HuH-7 (cell line): Measurements from ENCODE around the gene ZNF627.
"Not testable (repeated sequence)": the region's sequence is repeated elsewhere in the genome, so short reads cannot be mapped to it uniquely, and the experiment has no call there.

Source experiments
- DNase-seq: peaks from one replicate; pipeline ENCODE4 v3.0.0; 2011; ENCODE audit warnings: low spot score

ZNF627 gene

DNA sequence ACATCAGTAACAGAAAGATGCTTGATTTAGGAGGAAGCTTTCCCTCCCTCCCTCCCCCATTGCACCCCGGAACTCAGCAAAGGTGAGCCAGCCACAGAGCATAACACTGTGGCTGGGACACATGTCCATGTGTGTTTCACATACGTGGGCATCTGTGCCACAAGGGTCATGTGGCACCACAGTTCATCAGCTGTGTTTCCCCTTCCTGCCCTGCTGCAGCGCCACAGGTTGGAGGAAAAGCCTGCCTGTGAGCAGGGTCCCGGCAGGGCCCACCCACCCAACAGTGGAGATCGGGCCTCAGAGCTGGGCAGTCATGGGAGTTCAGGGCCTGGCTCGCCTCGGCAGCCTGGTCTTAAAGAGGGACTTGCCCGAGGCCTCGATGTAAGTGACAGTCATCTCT lies 22.6 kb upstream of the ZNF627 start:
- no peak for DNase-seq

DNA sequence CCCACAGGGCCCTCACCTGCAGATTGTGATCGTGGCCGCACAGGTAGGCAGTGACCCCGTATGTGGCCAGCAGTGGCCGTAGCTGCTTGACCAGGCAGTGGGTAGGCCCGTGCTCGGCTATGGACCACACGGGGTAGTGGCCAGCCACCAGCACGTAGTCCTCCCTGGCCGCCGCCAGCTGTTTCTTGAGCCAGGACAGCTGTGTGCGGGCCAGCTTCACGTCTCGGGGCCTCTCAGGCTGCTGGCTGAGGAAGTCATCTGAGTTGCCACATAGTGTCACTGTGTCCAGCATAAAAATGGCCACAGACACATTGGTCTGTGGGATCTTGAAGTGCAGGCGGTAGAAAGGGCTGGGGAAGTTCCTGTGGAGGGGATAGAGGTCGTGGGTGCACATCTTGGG lies 21.1 kb upstream of the ZNF627 start:
- DNase-seq: no peak

DNA sequence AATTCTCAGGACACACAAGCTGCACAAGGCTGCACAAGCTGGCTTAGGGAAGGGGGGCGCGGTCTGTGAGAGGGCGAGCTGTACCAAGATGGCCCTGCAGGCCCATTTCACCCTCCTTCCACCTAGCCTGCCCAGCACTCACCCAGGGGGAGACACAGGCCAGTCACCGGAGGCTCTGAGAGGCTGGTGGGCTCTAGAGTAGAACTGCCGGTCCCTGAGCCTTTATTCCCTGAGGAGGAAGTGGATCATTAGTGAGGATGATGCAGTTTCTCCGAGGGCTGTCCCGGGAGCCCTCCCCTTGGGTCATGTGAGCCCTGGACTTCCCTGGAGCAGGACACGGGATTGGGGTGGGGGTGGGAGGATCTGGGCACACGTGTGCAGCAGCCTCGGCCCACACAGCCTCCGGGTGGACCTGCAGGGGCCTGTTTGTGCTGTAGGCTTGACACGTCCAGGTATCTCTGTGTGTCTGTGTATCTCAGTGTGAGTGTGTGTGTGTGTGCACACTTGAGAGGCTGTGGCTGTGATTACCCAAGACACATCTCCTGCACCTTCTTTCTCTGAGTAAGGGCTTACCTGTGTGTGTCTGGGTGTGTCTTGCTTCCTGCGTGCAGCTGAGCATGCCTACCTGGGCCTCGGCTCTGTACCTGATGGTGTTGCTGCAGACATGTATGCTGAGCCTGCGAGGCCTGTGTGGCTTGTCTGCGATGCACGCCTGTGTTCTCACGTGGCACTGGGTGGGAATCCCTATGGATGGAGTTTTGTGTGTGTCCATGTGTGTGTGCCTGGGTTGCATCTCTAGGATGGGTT lies 19.6 kb upstream of the ZNF627 start, which contains the start of gene ACP5:
TSS of gene ACP5 (minus strand) at position 195 of the 807 bp plus-strand sequence. CDS start 328 bp downstream, outside the sequence.
- no peak for DNase-seq

DNA sequence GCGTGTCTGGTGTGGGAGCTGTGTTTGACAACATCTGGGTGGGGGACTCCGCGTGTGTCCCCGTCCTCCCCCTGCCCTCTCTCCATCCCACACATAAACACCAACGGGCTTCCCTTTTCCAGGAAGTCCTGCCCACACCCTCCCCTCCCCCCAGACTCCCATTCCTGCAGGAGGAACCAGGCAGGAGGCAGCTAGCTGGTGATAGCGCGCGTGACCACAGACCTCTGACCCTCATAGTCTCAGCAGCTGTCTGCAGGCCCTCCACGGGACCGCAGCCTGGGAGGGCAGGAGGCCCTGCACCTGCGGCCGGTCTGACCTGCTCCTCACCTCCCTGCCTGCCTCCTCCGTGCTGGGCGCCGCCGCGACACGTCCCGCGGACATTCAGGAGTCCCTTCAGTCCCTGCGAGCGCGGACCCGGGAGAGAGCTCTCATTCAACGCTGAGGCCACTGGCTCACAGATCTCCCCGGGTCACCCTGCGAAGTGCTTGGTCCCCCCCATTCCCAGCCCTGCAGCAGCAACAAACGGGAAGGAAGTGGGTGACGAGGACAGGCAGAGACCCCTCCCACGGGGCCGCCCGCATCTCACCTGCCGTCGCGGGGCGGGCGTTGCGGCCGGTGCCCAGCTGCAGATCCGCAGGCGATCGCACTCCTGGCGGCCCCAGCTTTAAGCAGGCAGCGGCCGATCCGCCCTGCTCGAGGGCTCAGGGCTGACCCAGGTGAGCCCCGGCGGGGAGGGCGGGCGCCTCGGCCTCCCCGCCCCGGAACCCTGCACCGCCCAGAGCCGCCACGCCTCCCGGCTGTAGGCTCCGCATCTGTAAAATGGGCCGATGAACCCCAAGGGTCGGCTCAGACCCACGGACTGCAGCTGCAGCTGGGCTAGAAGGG lies 18.8 kb upstream of the ZNF627 start:
- no peak for DNase-seq

DNA sequence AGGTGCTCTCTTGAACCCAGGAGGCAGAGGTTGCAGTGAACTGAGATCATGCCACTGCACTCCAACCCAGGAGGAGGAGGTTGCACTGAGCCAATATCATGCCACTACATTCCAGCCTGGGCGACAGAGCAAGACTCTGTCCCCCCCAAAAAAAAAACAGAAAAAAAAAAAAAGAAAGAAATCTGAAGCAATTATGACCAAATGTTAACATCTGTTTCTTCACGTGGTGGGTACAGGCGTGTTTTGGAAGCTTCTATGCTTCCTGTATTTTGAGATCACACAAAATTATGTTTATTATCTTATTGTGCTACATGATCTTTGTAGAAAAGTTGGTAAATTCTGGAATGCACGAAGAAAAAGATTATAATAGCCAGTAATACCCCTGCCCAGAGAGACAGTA lies 17.2 kb upstream of the ZNF627 start:
- DNase-seq: no peak

DNA sequence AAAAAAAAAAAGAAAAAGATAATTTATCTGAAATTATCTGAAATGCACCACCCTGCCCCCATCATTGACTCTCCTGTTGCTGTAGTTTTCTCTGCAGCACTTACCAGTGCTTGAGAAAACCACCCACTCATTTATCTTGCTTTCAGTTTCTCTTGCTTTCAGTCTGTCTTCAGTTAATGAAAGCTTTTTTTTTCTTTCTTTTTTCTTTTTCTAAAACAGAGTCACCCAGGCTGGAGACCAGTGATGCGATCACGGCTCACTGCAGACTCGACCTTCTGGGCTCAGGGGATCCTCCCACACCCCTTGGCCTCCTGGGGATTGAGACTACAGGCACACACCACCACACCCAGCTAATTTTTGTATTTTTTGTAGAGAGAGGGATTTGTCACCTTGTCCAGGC lies 15.5 kb upstream of the ZNF627 start:
- no peak for DNase-seq

DNA sequence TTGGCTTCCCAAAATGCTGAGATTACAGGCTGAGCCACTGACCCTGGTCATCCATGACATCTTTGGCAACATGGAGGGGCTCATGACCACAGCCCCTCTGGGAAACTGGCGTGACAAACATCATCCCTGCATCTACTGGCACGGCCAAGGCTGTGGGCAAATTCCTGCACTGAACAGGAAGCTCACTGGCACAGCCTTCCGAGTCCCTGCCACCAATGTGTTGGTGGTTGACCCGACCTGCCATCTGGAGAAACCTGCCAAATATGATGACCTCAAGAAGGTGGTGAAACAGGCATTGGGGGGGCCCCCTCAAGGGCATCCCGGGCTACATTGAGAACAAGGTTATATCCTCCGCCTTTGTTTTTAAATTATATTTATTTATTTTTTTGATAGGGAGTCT lies 11.0 kb upstream of the ZNF627 start:
- no peak for DNase-seq

DNA sequence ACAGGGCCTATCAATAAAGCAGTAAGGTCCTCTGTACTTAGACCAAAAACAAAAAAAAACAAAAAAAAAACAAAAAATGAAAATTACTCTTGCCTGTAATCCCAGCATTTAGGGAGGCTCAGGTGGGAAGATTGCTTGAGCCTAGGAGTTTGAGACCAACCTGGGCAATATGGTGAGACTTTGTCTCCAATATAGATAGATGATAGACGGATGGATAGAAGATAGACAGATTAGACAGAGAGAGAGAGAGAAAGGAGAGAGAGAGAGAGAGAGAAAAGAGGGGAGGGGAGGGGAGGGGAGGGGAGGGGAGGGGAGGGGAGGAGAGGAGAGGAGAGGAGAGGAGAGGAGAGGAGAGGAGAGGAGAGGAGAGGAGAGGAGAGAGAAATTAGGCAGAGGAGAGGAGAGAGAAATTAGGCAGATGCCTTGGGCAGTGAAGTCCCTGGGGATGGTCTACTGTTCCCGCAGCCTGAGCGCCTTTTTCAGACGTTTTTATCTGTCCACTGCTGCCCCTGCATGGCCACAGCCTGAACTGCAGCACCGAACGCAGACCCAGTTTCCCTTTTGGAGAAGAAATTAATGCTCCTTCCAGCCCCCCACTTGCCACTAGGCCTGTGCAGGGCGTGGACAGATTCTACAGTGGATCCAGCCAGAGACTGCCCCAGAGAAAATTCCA lies 9.8 kb upstream of the ZNF627 start:
- DNase-seq: peak; percentile 60

DNA sequence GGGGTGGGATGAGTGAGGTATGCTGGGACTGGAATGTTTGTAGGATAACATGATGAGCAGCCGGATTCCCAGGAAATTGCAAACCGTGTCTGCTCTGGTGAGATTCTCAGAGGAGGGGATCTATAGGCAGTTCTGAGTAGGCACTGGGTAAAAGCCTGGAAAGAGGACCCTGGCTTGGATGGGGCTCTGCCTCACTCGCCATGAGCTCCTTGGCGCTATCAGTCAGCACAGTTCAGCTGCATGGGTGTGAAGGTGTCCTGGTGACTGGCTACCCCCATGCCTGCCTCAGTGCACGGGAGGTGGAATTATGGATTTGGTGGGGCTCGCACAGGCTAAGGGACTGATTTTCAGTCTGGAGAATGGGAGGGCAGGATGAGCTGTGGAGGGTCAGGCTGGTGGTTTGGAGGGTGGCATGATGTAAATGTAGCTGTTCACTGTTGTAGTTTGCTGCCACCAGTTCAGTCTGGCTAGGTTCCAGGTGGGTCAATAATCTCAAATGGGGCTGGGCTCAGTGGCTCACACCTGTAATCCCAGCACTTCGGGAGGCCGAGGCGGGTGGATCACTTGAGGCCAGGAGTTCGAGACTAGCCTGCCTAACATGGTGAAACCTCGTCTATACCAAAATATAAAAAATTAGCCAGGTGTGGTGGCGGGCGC lies 9.2 kb upstream of the ZNF627 start:
- no peak for DNase-seq

DNA sequence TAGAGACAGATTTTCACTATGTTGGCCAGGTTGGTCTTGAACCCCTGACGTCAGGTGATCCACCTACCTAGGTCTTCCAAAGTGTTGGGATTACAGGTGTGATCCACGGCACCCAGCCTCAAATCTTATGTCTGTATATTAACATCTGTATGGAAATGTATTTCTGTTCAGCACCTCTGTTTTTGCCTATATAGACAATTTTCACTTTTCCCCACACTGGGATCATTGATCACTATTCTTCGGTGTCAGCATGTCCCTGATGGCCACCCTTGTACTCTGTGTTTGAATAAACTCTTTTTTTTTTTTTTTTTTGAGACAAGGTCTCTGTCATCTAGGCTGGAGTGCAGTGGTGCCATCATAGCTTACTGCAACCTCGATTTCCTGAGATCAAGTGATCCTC lies 3.2 kb upstream of the ZNF627 start:
- no peak for DNase-seq

DNA sequence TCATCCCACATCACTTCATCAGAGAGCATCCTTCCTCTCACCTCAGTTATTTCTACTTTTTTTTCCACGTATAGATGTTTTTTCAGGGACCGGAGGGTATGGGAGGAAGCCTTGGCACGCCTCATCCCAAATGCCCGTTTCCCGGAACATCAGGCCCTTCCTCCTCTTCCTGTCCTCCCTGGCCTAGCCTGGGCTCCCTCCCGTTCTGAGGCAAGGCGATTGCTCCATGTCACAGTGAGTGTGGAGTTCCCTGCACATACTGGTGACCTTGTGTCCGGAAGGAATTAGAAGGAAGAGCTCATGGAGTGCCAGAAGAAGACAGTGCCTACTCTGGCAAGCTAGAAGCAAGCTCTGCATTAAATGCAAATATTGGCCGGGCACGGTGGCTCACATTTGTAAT lies 1.1 kb upstream of the ZNF627 start:
- no peak for DNase-seq

DNA sequence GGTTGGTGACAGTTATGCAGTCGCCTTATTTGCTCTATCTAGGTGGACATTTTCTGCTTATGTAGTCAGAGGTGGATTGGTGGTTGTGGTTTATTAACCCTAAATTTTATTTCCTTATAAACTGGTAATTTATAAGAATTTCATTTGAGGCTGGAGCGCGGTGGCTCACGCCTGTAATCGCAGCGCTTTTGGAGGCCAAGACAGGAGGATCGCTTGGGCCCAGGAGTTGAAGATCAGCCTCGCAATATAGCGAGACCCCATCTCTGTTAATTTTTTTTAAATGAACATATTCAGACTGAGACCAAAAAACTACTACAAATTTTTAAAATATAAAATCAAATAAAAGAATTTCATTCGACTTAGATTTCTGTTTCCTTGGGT lies 810 bp downstream of the ZNF627 start:
- no peak for DNase-seq

DNA sequence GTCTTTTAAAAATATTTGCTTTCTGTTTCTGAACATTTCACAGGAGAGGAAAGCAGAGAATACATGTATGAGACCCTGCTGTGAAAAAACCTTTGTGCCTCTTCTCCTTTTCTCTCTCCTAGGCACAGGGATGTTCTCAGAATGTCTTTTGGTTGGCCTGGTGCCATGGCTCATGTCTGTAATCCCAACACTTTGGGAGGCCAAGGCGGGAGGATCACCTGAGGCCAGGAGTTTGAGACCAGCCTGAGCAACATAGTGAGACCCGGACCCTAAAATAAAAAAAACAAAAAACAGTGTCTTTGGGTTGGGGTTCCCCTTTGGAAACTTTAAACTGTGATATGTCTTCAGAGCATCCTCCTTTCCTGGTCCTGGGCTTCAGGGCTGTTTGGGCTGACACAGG lies 1.5 kb downstream of the ZNF627 start:
- DNase-seq: no peak

DNA sequence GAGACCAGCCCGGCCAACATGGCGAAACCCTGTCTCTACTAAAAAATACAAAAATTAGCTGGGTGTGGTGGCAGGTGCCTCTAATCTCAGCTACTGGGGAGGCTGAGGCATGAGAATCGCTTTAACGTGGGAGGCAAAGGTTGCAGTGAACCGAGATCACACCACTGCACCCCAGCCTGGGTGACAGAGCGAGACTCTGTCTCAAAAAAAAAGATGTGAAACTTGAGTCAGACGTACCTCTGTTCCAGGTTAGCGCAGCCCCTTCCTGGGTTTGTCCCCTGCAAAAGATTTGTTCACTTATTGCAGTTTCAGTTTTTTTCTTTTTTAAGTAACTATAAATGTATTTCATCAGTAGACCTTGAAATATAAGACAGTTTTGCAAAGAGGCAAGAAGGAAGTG lies 2.4 kb downstream of the ZNF627 start:
- not testable (repeated sequence) for DNase-seq

DNA sequence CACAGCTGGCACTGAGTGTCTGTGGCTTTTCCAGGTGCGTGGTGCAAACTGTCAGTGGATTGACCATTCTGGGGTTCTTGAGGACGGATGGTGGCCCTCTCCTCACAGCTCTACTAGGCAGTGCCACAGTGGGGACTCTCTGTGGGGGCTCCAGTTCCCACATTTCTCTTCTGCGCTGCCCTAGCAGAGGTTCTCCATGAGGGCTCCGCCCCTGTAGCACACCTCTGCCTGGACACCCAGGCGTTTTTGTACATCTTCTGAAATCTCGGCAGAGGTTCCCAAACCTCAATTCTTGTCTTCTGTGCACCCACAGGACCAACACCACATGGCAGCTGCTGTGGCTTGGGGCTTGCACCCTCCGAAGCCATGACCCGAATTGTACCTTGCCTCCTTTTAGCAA lies 9.2 kb downstream of the ZNF627 start:
- DNase-seq: no peak

DNA sequence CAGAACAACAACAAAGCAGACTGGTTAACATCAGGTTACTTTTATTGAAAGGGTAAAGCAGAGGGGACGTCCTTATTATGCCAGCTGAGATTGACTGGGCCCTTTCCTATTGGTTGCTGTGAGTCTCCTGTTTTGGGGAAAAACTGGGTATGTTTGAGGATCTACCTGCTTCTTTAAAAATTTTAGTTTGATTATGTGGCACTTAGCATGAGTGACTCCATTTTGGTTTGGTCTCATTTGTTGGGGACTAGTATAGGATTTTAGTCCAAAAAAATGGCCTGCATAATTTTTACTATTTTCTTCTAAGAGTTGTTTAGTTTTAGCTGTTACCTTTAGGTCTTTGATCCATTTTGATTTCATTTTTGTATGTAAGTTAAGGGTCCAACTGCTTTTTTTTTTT lies 14.4 kb downstream of the ZNF627 start:
- DNase-seq: no peak

DNA sequence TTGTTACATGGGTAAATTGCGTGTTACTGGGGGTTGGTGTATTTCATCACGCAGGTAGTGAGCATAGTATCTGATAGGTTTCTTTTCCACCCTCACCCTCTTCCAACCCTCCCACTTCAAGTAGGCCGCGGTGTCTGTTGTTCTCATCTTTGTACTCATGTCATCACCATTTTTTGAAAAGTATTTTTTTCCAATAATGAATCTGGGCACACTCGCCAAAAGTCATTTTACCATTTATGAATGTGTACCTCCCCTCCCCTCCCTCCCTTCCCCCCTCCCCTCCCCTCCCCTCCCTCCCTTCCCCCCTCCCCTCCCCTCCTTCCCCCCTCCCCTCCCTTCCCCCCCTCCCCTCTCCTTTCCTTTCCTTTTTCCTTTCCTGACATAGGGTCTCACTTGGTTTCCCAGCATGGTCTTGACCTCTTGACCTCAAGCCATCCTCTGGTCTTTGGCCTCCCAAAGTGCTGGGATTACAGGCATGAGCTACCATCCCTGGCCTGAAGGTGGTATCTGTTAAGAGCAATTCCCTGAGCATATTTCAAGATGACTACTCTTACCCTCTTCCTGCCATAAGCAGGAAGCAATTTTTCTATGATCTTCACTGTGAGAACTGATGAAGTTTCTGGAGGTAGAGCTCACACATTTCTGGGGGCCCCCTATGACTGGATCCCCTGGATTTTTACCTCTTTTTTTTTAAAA lies 15.7 kb downstream of the ZNF627 start:
- DNase-seq: no peak

DNA sequence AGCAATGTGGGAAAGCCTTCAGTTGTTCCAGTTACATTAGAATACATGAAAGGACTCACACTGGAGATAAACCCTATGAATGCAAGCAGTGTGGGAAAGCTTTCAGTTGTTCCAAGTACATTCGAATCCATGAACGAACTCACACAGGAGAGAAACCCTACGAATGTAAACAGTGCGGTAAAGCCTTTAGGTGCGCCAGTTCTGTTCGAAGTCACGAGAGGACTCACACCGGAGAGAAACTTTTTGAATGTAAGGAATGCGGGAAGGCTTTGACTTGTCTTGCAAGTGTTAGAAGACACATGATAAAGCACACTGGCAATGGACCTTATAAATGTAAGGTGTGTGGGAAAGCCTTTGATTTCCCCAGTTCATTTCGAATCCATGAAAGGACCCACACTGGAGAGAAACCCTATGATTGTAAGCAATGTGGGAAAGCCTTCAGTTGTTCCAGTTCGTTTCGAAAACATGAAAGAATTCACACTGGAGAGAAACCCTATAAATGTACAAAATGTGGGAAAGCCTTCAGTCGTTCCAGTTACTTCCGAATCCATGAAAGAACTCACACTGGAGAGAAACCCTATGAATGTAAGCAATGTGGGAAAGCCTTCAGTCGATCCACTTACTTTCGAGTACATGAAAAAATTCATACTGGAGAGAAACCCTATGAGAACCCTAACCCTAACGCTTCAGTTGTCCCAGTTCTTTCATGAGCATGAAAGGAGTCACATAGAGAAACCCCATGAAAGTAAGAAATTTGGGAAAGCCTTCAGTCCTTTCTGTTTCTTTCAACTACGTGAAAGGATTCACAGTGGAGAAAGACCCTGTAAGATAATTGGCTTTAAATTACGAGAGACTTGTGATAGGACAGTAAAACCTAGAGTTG lies 20.1 kb downstream of the ZNF627 start:
- DNase-seq: no peak

DNA sequence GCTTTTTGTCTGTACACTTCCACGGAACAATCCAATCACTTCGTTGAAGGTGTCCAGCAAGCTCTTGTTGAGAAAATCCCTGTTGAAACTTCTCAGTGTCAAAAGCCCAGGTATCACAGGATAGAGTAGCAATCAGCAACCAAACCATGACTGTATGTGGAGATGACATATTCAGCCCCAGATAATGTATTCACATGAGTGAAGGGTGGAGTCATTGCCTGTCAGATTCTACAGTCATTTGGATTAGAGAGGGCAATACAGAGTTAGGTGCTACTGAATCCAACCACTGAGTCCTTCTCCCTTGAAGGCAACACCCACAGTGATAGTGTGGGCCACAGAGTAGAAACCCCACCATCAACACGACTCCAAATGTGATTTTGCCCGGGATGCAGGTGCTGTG lies 23.3 kb downstream of the ZNF627 start:
- DNase-seq: no peak

DNA sequence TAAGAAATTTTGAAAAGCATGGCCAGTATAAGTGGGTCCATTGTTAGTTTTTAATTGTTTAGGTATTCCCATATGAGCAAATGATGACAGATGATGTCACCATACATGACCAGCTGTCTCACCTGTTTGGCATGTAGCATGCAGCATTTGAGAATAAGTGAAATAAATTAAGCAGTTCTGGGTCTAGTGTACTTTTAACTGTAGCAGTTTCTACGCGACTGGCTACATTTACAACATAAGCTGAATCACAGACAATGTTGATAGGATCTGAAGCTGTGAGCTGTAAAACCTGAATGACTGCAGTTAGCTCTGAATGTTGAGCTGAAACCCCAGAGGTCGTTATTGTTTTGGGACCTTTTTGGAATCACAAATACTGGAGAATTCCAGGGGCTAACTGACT lies 25.1 kb downstream of the ZNF627 start:
- DNase-seq: not testable (repeated sequence)

DNA sequence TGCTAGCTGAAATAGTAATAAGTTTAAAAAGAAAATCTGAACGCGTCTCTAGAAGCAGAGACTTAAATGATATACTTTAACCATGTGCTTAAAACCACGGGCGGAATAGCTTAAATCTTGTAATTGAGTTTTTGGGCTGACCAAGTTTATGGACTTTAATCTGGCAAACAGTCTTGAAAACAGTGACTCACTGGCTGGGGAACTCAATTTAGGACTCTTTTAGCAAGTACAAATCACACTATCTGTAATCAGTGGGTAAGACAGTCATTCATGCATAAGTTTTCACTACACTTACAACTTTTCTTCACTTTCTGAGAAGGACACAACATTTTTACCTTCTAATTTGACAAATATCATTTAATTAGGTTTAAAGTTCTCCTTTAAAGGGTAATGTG lies 26.8 kb downstream of the ZNF627 start:
- DNase-seq: no peak
